HG03025 (cell line): ENCODE measurements around the gene SCAF1.

Experiments used
- ATAC-seq: cut with Tn5 transposase; IDR thresholded peaks from one replicate; pipeline ENCODE4 v1.9.1; 2021; ENCODE audit warnings: mild to moderate bottlenecking, moderate library complexity; ENCODE audit not compliant: unreplicated experiment, low FRiP score

Gene SCAF1

GRCh38 chr19:49665036-49665350, 23.0 kb downstream of the SCAF1 start:
- ATAC-seq: no peak

GRCh38 chr19:49665351-49666119, 23.5 kb downstream of the SCAF1 start, which contains the start of the genes BCL2L12 and IRF3:
TSS of gene BCL2L12 (plus strand) at chr19:49665933. CDS start at chr19:49666693, 760 bp downstream.
TSS of gene IRF3 (minus strand) at chr19:49665857. CDS start at chr19:49664838, 1,019 bp downstream.
- peak; percentile 70 for ATAC-seq

GRCh38 chr19:49666120-49666444, 24.1 kb downstream of the SCAF1 start:
- no peak for ATAC-seq

GRCh38 chr19:49667473-49667872, 25.5 kb downstream of the SCAF1 start:
- ATAC-seq: no peak

- no peak for ATAC-seq
Observed at GRCh38 chr19:49669516-49669915, 27.5 kb downstream of the SCAF1 start.

GRCh38 chr19:49672131-49672919, 30.3 kb downstream of the SCAF1 start:
- no peak for ATAC-seq

- ATAC-seq: peak; percentile 19
Observed at GRCh38 chr19:49676136-49676783, 34.3 kb downstream of the SCAF1 start.

- ATAC-seq: peak; percentile 65
Observed at GRCh38 chr19:49676784-49677230, 34.8 kb downstream of the SCAF1 start.

- no peak for ATAC-seq
Observed at GRCh38 chr19:49677231-49677900, 35.4 kb downstream of the SCAF1 start, which contains the start of gene PRMT1. TSS of gene PRMT1 (plus strand) at chr19:49677271. CDS start at chr19:49677281, 10 bp downstream.

GRCh38 chr19:49677901-49678674, 36.1 kb downstream of the SCAF1 start:
- no peak for ATAC-seq

- ATAC-seq: no peak
Observed at GRCh38 chr19:49678985-49679770, 37.2 kb downstream of the SCAF1 start.

- no peak for ATAC-seq
Observed at GRCh38 chr19:49679771-49680413, 37.9 kb downstream of the SCAF1 start.

- no peak for ATAC-seq
Observed at GRCh38 chr19:49680421-49681351, 38.7 kb downstream of the SCAF1 start.

GRCh38 chr19:49681830-49682229, 39.8 kb downstream of the SCAF1 start:
- no peak for ATAC-seq

GRCh38 chr19:49682274-49682673, 40.3 kb downstream of the SCAF1 start:
- ATAC-seq: no peak

- ATAC-seq: no peak
Observed at GRCh38 chr19:49683814-49684250, 41.8 kb downstream of the SCAF1 start.

- no peak for ATAC-seq
Observed at GRCh38 chr19:49684251-49684982, 42.4 kb downstream of the SCAF1 start.
